Midbrain (tissue), 1 donor: ENCODE measurements around the gene MKRN2OS.

ENCODE experiments used
- DNase-seq: peaks from one replicate; lab custom pipeline; 2025; lab: John Stamatoyannopoulos, UW

The MKRN2OS gene

GRCh38 chr3:12545473-12545791 lies at the start of gene MKRN2OS:
TSS of gene MKRN2OS (minus strand) at chr3:12545499. CDS start at chr3:12545464, 35 bp downstream.
- DNase-seq: no peak

GRCh38 chr3:12593473-12593872 lies 48.2 kb upstream of the MKRN2OS start:
- DNase-seq: no peak

DNA sequence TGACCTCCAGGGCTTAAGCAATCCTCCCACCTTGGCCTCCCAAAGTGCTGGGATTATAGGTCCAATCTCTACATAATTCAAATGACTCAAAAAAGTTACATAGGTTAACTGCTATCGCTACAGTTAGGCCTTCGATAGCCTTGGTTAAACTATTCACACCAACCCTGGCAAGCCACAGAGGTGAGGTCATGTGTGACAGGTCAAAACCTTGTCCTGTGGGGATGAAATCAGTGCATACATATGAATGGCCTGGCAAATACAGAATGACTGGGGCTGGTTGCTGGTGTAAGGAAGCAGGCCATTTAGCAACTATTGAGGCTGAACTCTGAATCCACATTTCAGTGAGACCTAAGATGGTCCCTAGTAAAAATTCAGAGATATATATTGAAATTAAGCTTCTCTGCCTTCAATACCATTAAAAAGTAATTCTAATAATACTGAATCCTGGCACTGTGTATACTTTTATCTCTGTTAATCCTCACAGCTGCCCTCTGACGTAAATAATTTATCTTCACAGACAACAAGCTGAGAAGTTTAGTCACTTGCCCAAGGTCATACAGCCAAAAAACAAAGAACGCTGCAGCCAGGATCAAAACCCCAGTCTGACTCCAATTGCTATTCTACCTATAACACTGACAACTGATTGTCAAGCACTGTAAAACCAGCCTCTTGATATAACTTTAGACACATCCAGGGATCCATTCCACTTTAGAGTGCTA lies 46.9 kb upstream of the MKRN2OS start:
- no peak for DNase-seq

DNA sequence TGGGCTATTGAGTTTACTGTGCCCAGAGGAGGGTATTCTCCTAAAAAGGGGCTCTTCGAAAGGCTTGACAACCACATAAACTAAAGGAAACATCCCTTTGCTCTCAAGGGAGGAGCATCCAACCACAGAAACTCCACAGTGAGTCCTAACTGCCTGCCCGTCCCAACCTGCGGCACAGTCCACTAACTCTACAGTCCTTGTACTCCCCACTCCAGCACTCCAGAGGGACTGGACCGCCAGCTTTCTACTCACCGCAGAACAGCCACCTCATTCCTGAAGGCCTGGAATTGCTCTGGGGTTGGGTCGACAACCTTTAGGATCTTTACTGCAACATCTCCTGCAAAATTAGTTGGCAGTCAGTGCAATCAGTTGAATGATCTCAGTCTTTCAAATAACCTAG lies 46.2 kb upstream of the MKRN2OS start:
- DNase-seq: no peak

DNA sequence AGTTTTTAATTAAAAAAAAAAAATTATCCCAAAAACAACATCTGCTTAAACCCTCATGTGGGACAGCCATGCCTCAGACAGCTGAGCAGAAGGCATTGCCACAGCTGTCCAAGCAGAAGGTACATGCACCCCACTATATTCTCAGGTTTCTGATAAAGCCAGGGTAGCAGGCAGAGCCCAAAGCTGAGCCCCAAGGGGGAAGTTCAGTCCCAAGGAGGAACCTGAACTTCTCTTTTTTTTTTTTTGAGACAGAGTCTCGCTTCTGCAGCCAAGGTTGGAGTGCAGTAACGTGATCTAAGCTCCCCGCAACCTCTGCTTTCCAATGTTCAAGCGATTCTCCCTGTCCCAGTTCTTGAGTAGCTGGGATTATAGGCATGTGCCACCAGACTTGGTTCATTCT lies 44.8 kb upstream of the MKRN2OS start:
- DNase-seq: no peak

GRCh38 chr3:12588039-12589009 lies 43.0 kb upstream of the MKRN2OS start:
- DNase-seq: no peak

DNA sequence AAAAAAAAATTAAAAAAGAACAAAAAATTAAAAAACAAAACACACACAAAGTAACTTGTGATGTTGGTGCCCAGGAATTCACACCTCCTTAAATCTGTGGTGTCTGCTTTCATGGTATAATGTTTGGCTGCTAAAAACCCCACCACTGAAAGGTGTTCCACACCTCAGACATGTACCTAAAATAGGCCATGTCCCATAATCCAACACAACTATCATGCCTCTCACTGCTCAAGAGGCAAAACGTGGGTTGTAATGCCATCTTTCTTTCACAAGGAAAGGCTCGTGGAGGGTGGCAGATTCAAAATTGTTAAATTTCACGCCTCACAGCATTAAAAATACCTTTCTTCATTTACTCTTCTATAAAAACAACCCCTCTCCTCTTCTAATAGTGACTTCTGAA lies 41.1 kb upstream of the MKRN2OS start:
- DNase-seq: no peak

DNA sequence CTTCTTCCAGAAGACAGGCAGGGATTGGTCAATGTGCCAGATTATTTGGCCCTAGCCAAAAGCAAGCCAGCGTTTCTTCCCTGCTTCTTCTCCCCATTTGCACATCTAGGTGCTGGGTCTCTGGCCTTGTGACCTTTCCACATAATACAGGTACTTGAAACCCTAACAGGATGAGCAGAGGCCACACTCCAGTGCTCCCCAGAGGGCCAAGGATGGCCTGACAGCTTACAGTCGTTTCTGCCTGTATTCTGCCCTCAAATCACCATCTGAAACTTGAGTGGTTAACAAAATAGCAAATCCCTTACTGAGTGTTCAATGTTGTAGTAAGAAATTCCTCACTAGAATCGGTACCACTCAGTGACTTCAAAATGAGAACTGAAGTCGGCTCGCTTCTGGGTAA lies 40.7 kb upstream of the MKRN2OS start:
- DNase-seq: no peak

DNA sequence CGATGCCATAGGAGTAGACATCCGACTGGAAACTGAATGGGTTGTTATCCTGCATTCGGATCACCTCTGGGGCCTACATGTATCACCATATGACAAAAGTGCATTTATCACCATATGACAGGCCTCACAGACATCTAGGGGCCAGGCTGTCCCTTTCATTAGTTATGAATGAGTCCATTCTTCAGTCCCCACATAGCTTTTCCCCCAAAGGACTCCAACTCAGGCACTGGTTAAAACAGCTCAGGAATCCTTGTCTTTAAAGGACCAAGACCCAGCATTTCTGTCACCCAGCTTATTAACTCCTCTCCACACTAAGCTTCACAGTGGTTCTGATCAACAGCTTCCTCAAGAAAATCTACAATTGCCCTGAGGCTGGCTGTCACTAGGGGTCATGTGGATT lies 39.9 kb upstream of the MKRN2OS start:
- DNase-seq: no peak

DNA sequence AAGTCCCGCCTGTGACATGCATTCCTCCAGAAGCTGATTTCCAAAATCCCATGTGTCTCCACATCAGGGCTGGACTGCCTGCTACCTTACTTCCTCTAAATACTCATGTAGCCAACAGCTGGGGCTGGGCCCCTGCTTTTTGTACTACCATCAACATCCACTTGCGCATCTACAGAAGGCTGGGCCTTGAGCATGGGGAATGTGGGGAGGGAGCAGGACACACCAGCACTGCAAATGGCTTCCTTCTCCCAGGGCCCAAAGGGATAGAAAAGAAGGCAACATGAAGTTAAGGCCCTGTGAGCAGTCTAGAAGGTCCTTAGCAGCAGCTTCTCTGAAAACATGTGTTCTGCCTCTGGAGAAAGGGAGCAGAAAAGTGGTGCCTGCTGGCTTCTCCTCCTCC lies 38.8 kb upstream of the MKRN2OS start:
- no peak for DNase-seq

DNA sequence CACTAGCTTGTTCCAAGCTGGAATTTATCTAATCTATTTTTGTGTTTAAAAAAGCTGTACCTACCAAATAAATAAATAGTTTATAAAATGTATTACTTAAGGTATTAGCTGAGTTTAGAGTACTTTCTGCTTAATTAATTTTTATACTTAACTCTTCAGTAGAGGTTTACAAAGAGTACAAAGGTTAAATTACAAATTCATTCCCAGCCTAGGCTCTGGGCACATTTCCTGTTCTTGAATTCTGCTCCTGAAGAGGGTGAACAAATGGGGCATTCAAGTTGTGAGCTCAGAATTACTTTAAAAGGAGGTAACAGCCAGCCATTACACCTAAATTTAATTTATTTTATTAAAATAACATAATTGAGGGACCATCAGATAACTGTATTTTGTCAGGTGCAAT lies 38.0 kb upstream of the MKRN2OS start:
- no peak for DNase-seq

GRCh38 chr3:12582730-12583129 lies 37.4 kb upstream of the MKRN2OS start:
- DNase-seq: no peak

DNA sequence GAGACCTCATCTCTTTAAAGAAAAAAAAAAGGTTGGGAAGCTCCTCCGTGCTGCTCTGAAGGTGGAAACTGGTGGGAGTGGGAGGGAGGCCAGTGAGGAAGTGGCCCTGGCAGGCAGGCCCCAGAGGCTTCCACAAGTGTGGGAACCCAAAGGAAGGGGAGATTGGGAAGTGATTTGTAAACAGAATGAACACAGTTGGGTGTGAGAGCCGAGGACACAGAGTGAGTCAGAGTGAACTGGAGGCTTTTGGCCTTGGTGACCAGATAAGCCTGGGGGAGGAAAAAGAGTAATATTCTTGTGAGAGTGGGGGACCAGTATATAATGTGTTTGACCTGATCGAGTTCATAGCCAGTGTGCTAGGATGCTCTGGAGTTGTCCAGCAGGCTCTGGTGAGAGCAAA lies 34.6 kb upstream of the MKRN2OS start:
- no peak for DNase-seq

- no peak for DNase-seq
Measured at GRCh38 chr3:12579456-12579855, 34.2 kb upstream of the MKRN2OS start.

DNA sequence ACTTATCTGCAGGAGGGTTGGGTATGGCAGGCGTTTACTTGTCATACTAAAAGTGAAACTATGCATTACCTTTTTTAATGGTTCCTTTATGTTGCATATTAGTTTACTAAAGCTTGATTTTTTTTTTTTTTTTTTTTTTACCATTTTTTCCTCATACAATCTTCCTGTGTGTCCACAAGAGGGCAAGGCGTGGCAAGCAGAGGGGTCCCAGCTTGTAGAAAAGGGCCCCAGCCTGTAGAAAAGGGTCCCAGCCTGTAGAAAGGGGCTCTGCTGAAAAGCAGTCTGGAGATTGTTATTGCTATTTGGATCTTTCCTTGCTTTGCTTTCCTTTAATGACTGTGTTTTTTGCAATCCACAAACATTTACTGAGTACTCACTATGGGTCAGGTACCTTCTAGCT lies 33.4 kb upstream of the MKRN2OS start:
- DNase-seq: no peak

GRCh38 chr3:12577379-12577778 lies 32.1 kb upstream of the MKRN2OS start:
- no peak for DNase-seq

GRCh38 chr3:12574661-12575060 lies 29.4 kb upstream of the MKRN2OS start:
- no peak for DNase-seq

DNA sequence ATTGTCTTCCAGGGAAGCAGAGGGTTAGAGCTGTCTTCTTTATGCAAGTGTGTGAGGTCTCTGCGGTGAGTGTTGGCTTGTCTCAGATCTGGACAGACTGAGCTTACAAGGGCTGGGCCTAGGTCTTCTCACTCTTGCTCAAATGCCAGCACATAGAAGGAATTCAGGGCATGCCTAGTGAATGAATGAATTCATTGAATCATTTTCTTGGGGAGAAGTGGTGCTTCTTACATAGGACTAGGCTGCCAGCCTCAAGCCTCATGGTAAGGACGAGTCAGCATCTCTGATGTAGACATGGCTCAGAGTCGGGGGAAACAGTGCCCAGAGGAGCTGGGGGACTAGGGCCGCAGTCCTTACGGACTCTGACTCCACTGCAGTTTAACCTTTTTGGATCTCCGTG lies 28.8 kb upstream of the MKRN2OS start:
- DNase-seq: no peak

DNA sequence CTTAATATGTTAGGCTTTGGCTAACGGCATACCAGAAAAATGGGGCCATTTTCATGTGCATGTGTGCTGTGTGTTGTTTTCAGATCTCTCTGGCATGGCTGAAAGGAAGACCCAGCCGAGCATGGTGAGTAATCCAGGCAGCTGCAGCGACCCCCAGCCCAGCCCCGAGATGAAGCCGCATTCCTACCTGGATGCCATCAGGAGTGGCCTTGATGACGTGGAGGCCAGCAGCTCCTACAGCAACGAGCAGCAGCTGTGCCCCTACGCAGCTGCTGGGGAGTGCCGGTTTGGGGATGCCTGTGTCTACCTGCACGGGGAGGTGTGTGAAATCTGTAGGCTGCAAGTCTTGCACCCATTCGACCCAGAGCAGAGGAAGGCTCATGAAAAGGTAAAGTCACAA lies 26.7 kb upstream of the MKRN2OS start:
- no peak for DNase-seq

DNA sequence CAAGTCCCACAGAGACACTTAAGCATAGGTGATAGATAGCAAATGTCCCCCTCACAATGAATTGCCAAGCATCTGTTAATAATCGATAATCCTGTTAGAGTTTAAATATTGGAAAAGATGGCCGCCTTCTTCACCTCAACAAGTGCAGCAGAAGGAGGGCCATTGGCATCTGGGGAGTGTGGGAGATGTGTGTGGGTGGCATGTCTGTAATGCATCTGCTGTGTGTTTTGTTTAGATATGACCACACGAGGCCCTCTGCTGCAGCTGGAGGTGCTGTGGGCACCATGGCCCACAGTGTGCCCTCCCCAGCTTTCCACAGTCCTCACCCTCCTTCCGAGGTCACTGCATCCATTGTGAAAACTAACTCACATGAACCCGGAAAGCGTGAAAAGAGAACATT lies 24.5 kb upstream of the MKRN2OS start:
- no peak for DNase-seq

DNA sequence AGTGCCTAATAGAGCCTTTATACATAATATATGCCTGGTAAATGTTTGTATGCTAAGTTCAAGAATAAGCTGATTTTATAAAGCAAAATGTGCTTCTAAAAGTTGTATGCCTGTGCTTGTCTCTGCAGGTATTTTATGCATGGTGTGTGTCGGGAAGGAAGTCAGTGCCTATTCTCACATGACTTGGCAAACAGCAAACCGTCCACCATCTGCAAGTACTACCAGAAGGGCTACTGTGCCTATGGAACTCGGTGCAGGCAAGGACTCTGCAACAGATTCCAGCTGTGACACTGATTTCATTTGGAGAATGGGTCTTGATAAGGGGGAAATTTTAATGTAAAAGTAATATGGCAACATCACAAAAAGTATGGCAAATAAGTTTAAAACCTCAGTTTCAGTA lies 23.4 kb upstream of the MKRN2OS start:
- DNase-seq: no peak

- no peak for DNase-seq
Measured at GRCh38 chr3:12566976-12567375, 21.7 kb upstream of the MKRN2OS start.

DNA sequence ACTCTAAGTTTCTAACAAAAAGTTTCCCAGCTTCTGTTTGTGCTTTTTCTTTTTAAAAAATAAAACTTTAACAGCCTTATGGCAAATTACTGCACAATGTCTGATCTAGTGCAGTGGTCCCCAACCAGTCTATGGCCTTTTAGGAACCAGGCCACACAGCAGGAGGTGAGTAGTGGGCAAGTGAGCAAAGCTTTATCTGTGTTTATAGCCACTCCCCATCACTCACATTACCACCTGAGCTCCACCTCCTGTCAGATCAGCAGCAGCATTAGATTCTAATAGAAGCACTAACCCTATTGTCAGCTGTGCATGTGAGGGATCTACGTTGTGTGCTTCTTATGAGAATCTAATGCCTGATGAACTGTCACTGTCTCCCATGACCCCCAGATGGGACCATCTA lies 17.2 kb upstream of the MKRN2OS start:
- no peak for DNase-seq
